ENCODE measurements around the gene SMC3. TPM values are rescaled to one million over a fixed set of nuclear protein-coding genes. Genes with fewer than 3 reads are reported as not detected.

Gene SMC3
- total and polyA plus RNA-seq, 2 experiments from 2014 or later = 72.3 to 320 TPM

DNA sequence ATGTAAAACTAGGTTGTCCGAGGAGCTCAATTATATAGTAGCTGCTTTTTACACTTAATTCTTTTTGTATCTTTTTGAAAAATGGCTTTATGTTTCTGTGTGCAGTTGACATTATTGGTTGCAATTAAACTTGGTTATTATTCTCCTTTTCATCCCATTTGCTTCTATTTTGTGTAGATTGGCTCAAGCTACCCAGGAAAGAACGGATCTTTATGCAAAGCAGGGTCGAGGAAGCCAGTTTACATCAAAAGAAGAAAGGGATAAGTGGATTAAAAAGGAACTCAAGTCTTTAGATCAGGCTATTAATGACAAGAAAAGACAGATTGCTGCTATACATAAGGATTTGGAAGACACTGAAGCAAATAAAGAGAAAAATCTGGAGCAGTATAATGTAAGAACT lies 16.5 kb downstream of the SMC3 start:
- ATAC-seq (no peak), DNase-seq (ENCODE audit: low spot score) (no peak)
- Mint-ChIP-seq H3K9me3 (no peaks in the 10 kb centered on the region), H3K4me3 (no peak overlapping the region), H3K36me3 (ENCODE audit: low read depth) (peaks cover 91% of the 10 kb centered on the region), H3K27me3 (ENCODE audit: insufficient read depth, low read depth, poor library complexity) (no peaks in the 10 kb centered on the region), H3K27ac (no peak overlapping the region), H3K4me1 (no peaks in the 10 kb centered on the region)
- H4K20me1 ChIP-seq (replicated peaks; ENCODE audit: insufficient read depth) = 0 out of 2 replicates have a peak, but pooled peaks cover 11% of the 10 kb centered on the region
- H3K4me2 ChIP-seq = no peak overlapping the region
- no peak overlapping the region for H3K4me3 ChIP-seq
- no peaks in the 10 kb centered on the region for H3K4me1 ChIP-seq (ENCODE audit: insufficient read depth)
- H2AFZ ChIP-seq = no peak overlapping the region
- no peak overlapping the region for H3K27ac ChIP-seq (ENCODE audit: low read depth)
- TF ChIP-seq NANOG (IDR thresholded peaks at IDR 0.05; ENCODE audit: borderline replicate concordance) = no peak
- TF ChIP-seq, protein P1, sequence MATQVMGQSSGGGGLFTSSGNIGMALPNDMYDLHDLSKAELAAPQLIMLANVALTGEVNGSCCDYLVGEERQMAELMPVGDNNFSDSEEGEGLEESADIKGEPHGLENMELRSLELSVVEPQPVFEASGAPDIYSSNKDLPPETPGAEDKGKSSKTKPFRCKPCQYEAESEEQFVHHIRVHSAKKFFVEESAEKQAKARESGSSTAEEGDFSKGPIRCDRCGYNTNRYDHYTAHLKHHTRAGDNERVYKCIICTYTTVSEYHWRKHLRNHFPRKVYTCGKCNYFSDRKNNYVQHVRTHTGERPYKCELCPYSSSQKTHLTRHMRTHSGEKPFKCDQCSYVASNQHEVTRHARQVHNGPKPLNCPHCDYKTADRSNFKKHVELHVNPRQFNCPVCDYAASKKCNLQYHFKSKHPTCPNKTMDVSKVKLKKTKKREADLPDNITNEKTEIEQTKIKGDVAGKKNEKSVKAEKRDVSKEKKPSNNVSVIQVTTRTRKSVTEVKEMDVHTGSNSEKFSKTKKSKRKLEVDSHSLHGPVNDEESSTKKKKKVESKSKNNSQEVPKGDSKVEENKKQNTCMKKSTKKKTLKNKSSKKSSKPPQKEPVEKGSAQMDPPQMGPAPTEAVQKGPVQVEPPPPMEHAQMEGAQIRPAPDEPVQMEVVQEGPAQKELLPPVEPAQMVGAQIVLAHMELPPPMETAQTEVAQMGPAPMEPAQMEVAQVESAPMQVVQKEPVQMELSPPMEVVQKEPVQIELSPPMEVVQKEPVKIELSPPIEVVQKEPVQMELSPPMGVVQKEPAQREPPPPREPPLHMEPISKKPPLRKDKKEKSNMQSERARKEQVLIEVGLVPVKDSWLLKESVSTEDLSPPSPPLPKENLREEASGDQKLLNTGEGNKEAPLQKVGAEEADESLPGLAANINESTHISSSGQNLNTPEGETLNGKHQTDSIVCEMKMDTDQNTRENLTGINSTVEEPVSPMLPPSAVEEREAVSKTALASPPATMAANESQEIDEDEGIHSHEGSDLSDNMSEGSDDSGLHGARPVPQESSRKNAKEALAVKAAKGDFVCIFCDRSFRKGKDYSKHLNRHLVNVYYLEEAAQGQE (IDR thresholded peaks at IDR 0.05; ENCODE audit: unreplicated experiment) = no peak
- no peak for TF ChIP-seq EZH2phosphoT487 (IDR thresholded peaks at IDR 0.05; ENCODE audit: unreplicated experiment)
- no peak for TF ChIP-seq CREB1 (CRISPR knock-in tag; IDR thresholded peaks at IDR 0.05; ENCODE audit: low read depth)
- TF ChIP-seq JUNB (IDR thresholded peaks at IDR 0.05; ENCODE audit: unreplicated experiment) = no peak
- no peak for TF ChIP-seq ZNF331 (CRISPR knock-in tag; IDR thresholded peaks at IDR 0.05; ENCODE audit: low read depth)
- TF ChIP-seq, protein P2, sequence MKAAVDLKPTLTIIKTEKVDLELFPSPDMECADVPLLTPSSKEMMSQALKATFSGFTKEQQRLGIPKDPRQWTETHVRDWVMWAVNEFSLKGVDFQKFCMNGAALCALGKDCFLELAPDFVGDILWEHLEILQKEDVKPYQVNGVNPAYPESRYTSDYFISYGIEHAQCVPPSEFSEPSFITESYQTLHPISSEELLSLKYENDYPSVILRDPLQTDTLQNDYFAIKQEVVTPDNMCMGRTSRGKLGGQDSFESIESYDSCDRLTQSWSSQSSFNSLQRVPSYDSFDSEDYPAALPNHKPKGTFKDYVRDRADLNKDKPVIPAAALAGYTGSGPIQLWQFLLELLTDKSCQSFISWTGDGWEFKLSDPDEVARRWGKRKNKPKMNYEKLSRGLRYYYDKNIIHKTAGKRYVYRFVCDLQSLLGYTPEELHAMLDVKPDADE (IDR thresholded peaks at IDR 0.05) = no peak
- no peaks in the 10 kb centered on the region for H3K9me2 ChIP-seq (ENCODE audit: insufficient read depth)
- peaks cover 86% of the 10 kb centered on the region for H3K36me3 ChIP-seq (ENCODE audit: insufficient read depth)
- no peaks in the 10 kb centered on the region for H3K79me2 ChIP-seq (replicated peaks; ENCODE audit: insufficient read depth)
- H3F3A ChIP-seq (replicated peaks; ENCODE audit: low read depth) = no peaks in the 10 kb centered on the region
- H3K27me3 ChIP-seq (ENCODE audit: insufficient read depth) = no peaks in the 10 kb centered on the region

DNA sequence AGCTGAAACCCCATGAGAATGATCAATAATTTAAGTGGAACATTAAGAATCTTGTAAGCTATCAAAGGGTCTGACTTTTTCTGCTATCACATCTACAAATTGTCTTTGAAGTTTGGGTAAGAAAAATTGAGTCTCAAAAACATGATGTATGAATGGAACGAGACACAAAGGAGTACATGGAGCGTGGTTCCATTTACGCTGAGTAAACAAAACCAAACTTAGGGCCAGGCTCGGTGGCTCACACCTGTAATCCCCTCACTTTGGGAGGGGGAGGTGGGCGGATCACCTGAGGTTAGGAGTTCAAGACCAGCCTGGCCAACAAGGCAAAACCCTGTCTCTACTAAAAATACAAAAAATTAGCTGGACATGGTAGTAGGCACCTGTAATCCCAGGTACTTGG lies 24.3 kb downstream of the SMC3 start:
- Mint-ChIP-seq H3K4me1 (no peaks in the 10 kb centered on the region), H3K27ac (no peak overlapping the region), H3K27me3 (ENCODE audit: insufficient read depth, low read depth, poor library complexity) (no peaks in the 10 kb centered on the region), H3K36me3 (ENCODE audit: low read depth) (peaks cover 88% of the 10 kb centered on the region), H3K4me3 (no peak overlapping the region), H3K9me3 (no peaks in the 10 kb centered on the region)
- Histone ChIP-seq H2AFZ (no peak overlapping the region), H3K27me3 (ENCODE audit: insufficient read depth) (no peaks in the 10 kb centered on the region), H4K20me1 (replicated peaks; ENCODE audit: insufficient read depth) (no peaks in the 10 kb centered on the region; the same call in 1 of the 2 replicates), H3K4me3 (no peak overlapping the region), H3K4me2 (no peak overlapping the region), H3K27ac (ENCODE audit: low read depth) (no peak overlapping the region), H3K4me1 (ENCODE audit: insufficient read depth) (no peaks in the 10 kb centered on the region), H3K79me2 (replicated peaks; ENCODE audit: insufficient read depth) (no peaks in the 10 kb centered on the region), H3K36me3 (ENCODE audit: insufficient read depth) (peaks cover 68% of the 10 kb centered on the region), H3F3A (replicated peaks; ENCODE audit: low read depth) (no peaks in the 10 kb centered on the region), H3K9me2 (ENCODE audit: insufficient read depth) (no peaks in the 10 kb centered on the region)
- ATAC-seq (no peak), DNase-seq (ENCODE audit: low spot score) (no peak)
- no peak for TF ChIP-seq EZH2 (IDR thresholded peaks at IDR 0.05; ENCODE audit: low read depth, unreplicated experiment)

Data from GM23338 (cell line).